Heart right ventricle (tissue), 16 donors: ENCODE data around the gene ZBTB8B. TPM values are rescaled to one million over a fixed set of nuclear protein-coding genes. Genes with fewer than 3 reads are reported as not detected.
"Not testable (repeated sequence)": the region's sequence is repeated elsewhere in the genome, so short reads cannot be mapped to it uniquely, and the experiment has no call there.

Source experiments
- ATAC-seq, 8 donors: fragments of 200-7000 bp; cut with Tn5 transposase; one replicate each; pipeline ENCODE4 v1.9.1; 2020; ENCODE audit warnings: mild to moderate bottlenecking in 8 of 8, moderate library complexity in 8 of 8, moderate number of reproducible peaks in 1 of 8
- DNase-seq, 2 donors: peaks; one replicate each; pipeline ENCODE4 v3.0.0-alpha.2; 2020
- H3K27ac ChIP-seq, 10 donors: fragments of 200-600 bp; sonication (generic) in 2 of 10; one replicate each; pipeline versions ENCODE4 v1.5.0 to v1.8.0; 2020 to 2022; ENCODE audit warnings: mild to moderate bottlenecking in 3 of 10
- H3K27me3 ChIP-seq, 7 donors: fragments of 200-600 bp; one replicate each; pipeline ENCODE4 v1.8.0; 2021 to 2022; ENCODE audit warnings: mild to moderate bottlenecking in 2 of 7
- H3K36me3 ChIP-seq, 9 donors: fragments of 200-600 bp; sonication (generic) in 1 of 9; one replicate each; pipeline versions ENCODE4 v1.5.0 to v1.8.0; 2020 to 2022; ENCODE audit warnings: mild to moderate bottlenecking in 2 of 9
- H3K4me1 ChIP-seq, 9 donors: fragments of 200-600 bp; sonication (generic) in 1 of 9; one replicate each; pipeline versions ENCODE4 v1.5.0 to v1.8.0; 2020 to 2022; ENCODE audit warnings: mild to moderate bottlenecking in 4 of 9
- H3K4me3 ChIP-seq, 10 donors: fragments of 200-600 bp; sonication (generic) in 2 of 10; one replicate each; pipeline versions ENCODE4 v1.5.0 to v1.8.0; 2020 to 2022; ENCODE audit warnings: mild to moderate bottlenecking in 7 of 10, moderate library complexity in 2 of 10
- H3K9me3 ChIP-seq, 11 donors: fragments of 200-600 bp in 10 of 11; sonication (generic) in 2 of 11; one replicate each; pipeline versions ENCODE4 v1.5.0 to v1.8.0; 2013 to 2022; ENCODE audit warnings: mild to moderate bottlenecking in 2 of 11, control low read depth in 1 of 11, moderate library complexity in 1 of 11
- WGBS, 2 donors: extraction: QIAGEN DNeasy Blood & Tissue Kit; methylation state at CpG; one replicate each; pipeline ENCODE4 v1.1.7; 2013; ENCODE audit warnings: inconsistent platforms in 1 of 2; 5-methylcytosine and 5-hydroxymethylcytosine counted together
- intact Hi-C, 10 donors: fragments of 100-400 bp; cut with DNase I; formaldehyde crosslinking; loops; one replicate each; pipeline versions ENCODE4 v1.11.1 to v1.14.2; 2022
- polyA plus RNA-seq, 2 donors: library from polyadenylated mRNA; stranded (reverse); fragments of 200-250 nt; gene quantifications; one replicate each; pipeline ENCODE4 v1.2.3, GENCODE V29; 2013
- total RNA-seq, 10 donors: library from RNA; stranded (reverse); fragmentation: NEBNext Ultra II Directional in 3 of 10; extraction: Animal tissue kit (Norgen Biotek cat#: 25700) in 3 of 10; gene quantifications; one replicate each; pipeline versions ENCODE4 v1.2.1 to v1.2.4, GENCODE V29; 2021 to 2023
- TF ChIP-seq, protein P1 (sequence below), 9 donors: fragments of 200-600 bp; sonication (generic) in 2 of 9; IDR thresholded peaks; one replicate each; pipeline versions ENCODE4 v1.5.0 to v1.8.0; 2021 to 2022; ENCODE audit warnings: antibody characterized with exemption in 9 of 9, mild to moderate bottlenecking in 5 of 9, moderate library complexity in 1 of 9
- donor health status: Arrhythmogenic right ventricular cardiomyopathy.
- donor health status: ischemic (EF 13 %, LVEDD 7.1; RV severe dilation, severe dysfunction).
- donor health status: healthy with polysubstance abuse.
- donor health status: DM: no; HTN: yes; CAD: no.
- donor health status: DM: no; HTN: no; CAD: no.
- donor health status: ischemic (EF 25% LVEDD 6.9; RV normal size, moderate dysfunction).
- donor health status: ischemic (EF 25% LVEDD 5.7; RV mildly dilated, moderate dysfunction).
- donor health status: healthy.
- donor health status: DM: yes; HTN: yes; CAD: no.
- donor health status: Ischemic cardiomyopathy.
- donor health status: ischemic (EF 35%, LVEDD 5.7; RV mildly dilated, moderate dysfunction).
- donor health status: nonischemic (EF 11% LVEDD 7.7; RV severe dilation, severe dysfunction).
- donor health status: DM: yes; HTN: yes; CAD: no.
- donor health status: PGD.
- donor health status: ischemic (EF 29% LVEDD 5.4; RV normal size, mild dysfunction).
- donor health status: nonischemic (EF 23%, LVEDD 6.1; RV moderate dilation, normal function).

Gene ZBTB8B
- total and polyA plus RNA-seq, 12 donors: under 0.01 to 0.04 (median 0.02) TPM; not detected in 6

DNA sequence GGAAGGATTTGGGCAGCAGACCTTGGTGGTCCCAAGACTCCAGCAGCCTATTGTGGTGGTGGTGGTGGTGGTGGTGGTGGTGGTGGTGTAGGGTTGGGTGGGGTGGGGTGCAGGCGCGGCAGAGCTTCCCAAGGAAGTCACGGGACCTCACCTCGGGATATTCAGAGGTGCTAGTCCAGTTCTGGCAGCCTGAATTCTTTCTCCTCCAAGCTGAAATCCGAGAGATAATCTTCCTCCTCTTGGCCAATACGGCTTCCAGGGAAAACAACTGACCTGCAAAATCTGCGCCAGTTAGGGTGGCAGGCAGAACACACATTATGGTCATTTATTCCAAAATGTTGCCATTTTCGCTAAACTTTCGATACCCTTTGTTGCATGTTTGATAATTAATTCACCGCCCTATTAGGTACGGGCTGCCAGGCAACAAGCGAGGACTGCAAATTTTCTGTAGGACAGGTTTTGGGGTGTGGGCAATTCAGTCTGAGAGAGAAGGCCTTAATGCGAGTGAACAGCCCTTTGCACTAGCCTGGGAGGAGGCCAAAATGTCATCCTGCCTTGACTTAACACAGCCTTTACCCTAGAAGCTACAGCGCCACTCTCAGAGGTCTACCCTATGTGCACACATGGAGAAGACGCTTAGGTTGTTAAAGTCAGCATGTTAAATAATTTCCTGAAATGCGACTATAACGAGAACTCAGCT is 37.5 kb upstream of the ZBTB8B start:
- H3K4me1 ChIP-seq: peaks cover 0 to 9% (median 6%) of the 10 kb centered on the region in 9 donors
- intact Hi-C loops: no loop called here

DNA sequence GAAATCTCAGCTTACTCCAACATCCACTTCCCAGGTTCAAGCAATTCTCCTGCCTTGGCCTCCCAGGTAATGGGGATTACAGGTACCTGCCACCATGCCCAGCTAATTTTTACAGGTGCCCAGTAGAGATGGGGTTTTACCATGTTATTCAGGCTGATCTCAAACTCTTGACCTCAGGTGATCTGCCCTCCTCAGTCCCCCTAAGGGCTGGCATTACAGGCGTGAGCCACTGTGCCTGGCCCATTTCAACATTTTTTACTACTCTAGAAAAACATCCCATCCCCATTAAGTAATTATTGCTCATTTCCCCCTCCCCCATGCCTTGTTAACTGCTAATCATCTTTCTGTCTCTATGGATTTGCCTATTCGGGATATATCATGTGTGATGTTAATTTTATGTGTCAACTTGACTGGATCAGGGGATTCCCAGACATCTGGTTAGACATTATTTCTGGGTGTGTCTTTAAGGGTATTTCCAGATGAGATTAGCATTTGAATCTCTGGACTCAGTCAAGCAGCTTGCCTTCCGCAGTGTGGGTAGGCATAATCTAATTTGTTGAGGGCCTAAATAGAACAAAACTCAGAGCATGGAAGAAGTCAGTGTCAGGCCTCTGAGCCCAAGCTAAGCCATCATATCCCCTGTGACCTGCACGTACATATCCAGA is 33.0 kb upstream of the ZBTB8B start:
- DNase-seq (no peak), ATAC-seq (no peak)
- Histone ChIP-seq H3K4me1 (peaks cover 0 to 2% (median under 1%) of the 10 kb centered on the region in 9 donors), H3K27ac (no peak overlapping the region), H3K27me3 (peaks cover 0 to 36% (median 1%) of the 10 kb centered on the region in 7 donors), H3K36me3 (no peaks in the 10 kb centered on the region), H3K9me3 (no peaks in the 10 kb centered on the region), H3K4me3 (no peak overlapping the region)
- 57 to 74% methylated on average over 4 of the region's 4 CpGs for WGBS, 2 donors
- intact Hi-C loops: no loop called here
- TF ChIP-seq, protein P1, sequence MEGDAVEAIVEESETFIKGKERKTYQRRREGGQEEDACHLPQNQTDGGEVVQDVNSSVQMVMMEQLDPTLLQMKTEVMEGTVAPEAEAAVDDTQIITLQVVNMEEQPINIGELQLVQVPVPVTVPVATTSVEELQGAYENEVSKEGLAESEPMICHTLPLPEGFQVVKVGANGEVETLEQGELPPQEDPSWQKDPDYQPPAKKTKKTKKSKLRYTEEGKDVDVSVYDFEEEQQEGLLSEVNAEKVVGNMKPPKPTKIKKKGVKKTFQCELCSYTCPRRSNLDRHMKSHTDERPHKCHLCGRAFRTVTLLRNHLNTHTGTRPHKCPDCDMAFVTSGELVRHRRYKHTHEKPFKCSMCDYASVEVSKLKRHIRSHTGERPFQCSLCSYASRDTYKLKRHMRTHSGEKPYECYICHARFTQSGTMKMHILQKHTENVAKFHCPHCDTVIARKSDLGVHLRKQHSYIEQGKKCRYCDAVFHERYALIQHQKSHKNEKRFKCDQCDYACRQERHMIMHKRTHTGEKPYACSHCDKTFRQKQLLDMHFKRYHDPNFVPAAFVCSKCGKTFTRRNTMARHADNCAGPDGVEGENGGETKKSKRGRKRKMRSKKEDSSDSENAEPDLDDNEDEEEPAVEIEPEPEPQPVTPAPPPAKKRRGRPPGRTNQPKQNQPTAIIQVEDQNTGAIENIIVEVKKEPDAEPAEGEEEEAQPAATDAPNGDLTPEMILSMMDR (IDR thresholded peaks at IDR 0.05): no peak

More for the DNA sequence above, 37.5 kb upstream of the ZBTB8B start:
- Histone ChIP-seq H3K4me3 (peak overlapping the region in 5 of 10 donors; percentile 24 to 49 (median 40)), H3K27me3 (peaks cover 3 to 68% (median 27%) of the 10 kb centered on the region in 7 donors), H3K9me3 (no peaks in the 10 kb centered on the region), H3K27ac (no peak overlapping the region), H3K36me3 (no peaks in the 10 kb centered on the region)
- TF ChIP-seq, protein P1 (IDR thresholded peaks at IDR 0.05): no peak
- ATAC-seq (no peak), DNase-seq (no peak)
- WGBS, 2 donors: 76% methylated on average over 17 of the region's 17 CpGs

DNA sequence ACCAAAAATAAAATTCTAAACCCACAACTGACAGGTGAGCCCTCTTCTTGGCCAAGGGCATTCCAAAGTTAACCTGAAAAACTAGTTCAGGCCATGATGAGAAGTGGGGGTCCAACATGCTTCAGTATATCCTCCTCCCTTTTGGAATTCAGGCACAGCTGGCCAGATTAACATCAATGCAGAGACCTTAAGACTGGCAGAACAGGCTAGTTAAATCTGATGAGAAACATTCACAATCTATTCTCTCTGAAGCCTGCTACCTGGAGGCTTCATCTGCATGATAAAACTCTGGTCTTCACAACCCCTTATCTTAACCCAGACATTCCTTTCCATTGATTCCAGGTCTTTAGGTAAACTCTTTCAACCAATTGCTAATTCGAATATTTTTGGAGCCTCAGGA is 26.7 kb upstream of the ZBTB8B start:
- H3K27ac ChIP-seq: no peak overlapping the region
- intact Hi-C loops: no loop called here
- TF ChIP-seq, protein P1 (IDR thresholded peaks at IDR 0.05): no peak
- no peak overlapping the region for H3K4me3 ChIP-seq
- DNase-seq (no peak), ATAC-seq (no peak)
- peaks cover 0 to 8% (median 0%) of the 10 kb centered on the region in 11 donors for H3K9me3 ChIP-seq
- H3K27me3 ChIP-seq: peaks cover 0 to 17% (median 4%) of the 10 kb centered on the region in 7 donors
- H3K36me3 ChIP-seq: no peaks in the 10 kb centered on the region
- WGBS, 2 donors: 47 to 54% methylated on average over 1 of the region's 1 CpG
- no peaks in the 10 kb centered on the region for H3K4me1 ChIP-seq

DNA sequence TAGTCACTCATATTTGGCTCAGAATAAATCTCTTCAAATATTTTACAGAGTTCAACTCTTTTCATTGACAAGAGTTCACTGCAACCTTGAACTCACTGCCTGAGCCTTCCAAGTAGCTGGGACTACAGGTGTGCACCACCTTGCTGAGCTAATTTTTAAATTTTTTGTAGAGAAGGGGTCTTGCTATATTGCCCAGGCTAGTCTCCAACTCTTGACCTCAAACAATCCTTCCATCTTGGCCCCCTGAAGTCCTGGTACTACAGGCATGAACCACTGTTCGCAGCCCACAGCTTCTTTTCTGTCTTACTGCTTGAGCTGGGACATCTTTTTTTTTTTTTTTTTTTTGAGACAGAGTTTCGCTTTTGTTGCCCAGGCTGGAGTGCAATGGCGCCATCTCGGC is 26.1 kb upstream of the ZBTB8B start:
- not testable (repeated sequence) for DNase-seq, H3K4me3 ChIP-seq
- WGBS, 2 donors: 83 to 95% methylated on average over 4 of the region's 4 CpGs

DNA sequence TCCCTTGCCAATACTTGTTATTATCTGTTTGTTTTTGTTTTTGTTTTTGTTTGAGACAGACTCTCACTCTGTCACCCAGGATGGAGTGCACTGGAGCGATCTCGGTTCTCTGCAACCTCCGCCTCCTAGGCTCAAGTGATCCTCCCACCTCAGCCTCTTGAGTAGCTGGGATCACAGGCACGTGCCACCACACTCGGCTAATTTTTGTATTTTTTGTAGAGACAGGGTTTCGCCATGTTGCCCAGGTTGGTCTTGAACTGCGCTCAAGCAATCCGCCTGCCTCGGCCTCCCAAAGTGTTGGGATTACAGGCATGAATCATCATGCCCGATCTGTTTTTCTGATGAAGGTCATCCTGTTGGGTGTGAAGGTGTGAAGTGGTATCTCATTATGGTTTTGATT is 23.4 kb upstream of the ZBTB8B start:
- not testable (repeated sequence) for H3K4me1 ChIP-seq, DNase-seq, H3K27ac ChIP-seq, H3K4me3 ChIP-seq, H3K36me3 ChIP-seq, ATAC-seq, H3K9me3 ChIP-seq
- peaks cover 0 to 17% (median 4%) of the 10 kb centered on the region in 7 donors for H3K27me3 ChIP-seq
- intact Hi-C loops: loop anchor here in 2 of 10 donors (10.0 kb wide), 2 partner anchors 173 to 183 kb away; no protein-coding TSS in a partner anchor
- 92 to 94% methylated on average over 10 of the region's 10 CpGs for WGBS, 2 donors

More for the DNA sequence above, 26.1 kb upstream of the ZBTB8B start:
- H3K9me3 ChIP-seq, H3K4me1 ChIP-seq, H3K36me3 ChIP-seq, ATAC-seq, intact Hi-C loops, H3K27ac ChIP-seq: not testable (repeated sequence)
- peaks cover 0 to 17% (median 4%) of the 10 kb centered on the region in 7 donors for H3K27me3 ChIP-seq
